ENCODE results near the gene ATP1B4.

Gene ATP1B4

DNA sequence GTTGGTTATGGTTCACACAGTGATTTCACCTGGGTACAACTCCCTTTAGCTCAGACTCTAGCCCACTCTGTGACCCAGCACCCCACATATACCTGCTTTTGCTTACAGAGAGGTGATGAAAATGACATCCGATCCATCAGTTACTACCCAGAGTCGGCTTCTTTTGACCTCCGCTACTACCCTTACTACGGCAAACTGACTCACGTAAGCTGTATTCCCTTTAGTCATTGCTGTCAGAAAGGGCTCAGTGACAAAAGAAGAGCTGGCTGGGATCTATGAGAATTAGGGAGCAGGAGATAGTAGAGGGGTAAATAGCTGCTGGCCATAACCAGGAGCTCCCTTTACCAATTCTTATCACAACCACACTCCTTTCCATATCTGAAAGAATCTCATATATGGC is 16.7 kb downstream of the ATP1B4 start:
- TF ChIP-seq, protein P1, sequence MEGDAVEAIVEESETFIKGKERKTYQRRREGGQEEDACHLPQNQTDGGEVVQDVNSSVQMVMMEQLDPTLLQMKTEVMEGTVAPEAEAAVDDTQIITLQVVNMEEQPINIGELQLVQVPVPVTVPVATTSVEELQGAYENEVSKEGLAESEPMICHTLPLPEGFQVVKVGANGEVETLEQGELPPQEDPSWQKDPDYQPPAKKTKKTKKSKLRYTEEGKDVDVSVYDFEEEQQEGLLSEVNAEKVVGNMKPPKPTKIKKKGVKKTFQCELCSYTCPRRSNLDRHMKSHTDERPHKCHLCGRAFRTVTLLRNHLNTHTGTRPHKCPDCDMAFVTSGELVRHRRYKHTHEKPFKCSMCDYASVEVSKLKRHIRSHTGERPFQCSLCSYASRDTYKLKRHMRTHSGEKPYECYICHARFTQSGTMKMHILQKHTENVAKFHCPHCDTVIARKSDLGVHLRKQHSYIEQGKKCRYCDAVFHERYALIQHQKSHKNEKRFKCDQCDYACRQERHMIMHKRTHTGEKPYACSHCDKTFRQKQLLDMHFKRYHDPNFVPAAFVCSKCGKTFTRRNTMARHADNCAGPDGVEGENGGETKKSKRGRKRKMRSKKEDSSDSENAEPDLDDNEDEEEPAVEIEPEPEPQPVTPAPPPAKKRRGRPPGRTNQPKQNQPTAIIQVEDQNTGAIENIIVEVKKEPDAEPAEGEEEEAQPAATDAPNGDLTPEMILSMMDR (IDR thresholded peaks at IDR 0.05; ENCODE audit: low read length): no peak
- no peak for TF ChIP-seq EZH2 (IDR thresholded peaks at IDR 0.05; ENCODE audit: borderline replicate concordance, low read length)
- Histone ChIP-seq H3K27ac (ENCODE audit: low read depth, low read length, poor library complexity, severe bottlenecking) (no peak overlapping the region), H3K36me3 (ENCODE audit: insufficient read depth, low read length) (no peaks in the 10 kb centered on the region), H3K4me3 (ENCODE audit: low read depth, low read length, poor library complexity, severe bottlenecking) (no peak overlapping the region), H3F3A (ENCODE audit: insufficient read depth, low read length) (no peaks in the 10 kb centered on the region), H3K9me2 (ENCODE audit: low read depth, low read length) (no peaks in the 10 kb centered on the region), H3K9ac (ENCODE audit: low read length) (no peak overlapping the region), H4K20me1 (ENCODE audit: insufficient read depth, low read length) (no peaks in the 10 kb centered on the region), H3K9me3 (ENCODE audit: low read length) (no peaks in the 10 kb centered on the region), H3K27me3 (ENCODE audit: insufficient read depth, low read length) (no peaks in the 10 kb centered on the region), H3K79me2 (ENCODE audit: insufficient read depth, low read length) (no peaks in the 10 kb centered on the region), H3K4me2 (ENCODE audit: low read length) (no peak overlapping the region), H3K4me1 (ENCODE audit: insufficient read depth, low read length, severe bottlenecking) (no peaks in the 10 kb centered on the region), H2AFZ (ENCODE audit: low read length) (no peak overlapping the region)

DNA sequence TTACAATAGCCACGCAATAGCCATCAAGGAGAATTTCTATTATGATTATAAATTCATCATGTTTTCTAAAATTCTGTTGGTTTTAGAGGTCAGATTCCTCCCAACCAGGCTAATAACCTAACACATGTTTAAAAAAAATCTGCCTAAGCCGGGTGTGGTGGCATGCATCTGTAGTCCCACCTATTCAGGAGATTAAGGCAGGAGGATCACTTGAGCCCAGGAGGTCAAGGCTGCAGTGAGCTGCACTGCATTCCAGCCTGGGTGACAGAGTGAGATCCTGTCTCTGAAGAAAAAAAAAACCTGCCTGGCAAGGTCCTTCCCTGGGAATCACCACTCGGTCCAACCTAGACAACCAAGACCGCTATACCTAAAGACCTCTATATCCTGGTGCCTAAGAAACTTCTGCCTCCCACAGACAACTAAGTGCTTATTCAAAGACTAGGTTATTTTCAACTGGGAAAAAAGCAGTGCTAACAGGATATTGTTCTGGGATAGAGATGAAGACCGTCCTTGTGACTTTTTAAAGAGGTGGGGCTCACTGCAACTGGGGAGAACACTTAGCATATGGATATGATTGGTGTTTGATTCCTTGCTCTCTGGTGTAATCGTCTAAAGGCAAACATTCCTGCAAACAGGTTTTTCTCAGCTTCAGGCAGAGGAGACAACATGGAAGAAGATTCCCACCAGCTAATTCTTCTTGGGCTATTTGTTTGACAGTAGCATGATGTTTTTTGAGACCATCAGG is 18.2 kb downstream of the ATP1B4 start:
- Histone ChIP-seq H3F3A (ENCODE audit: insufficient read depth, low read length) (no peaks in the 10 kb centered on the region), H3K9ac (ENCODE audit: low read length) (no peak overlapping the region), H4K20me1 (ENCODE audit: insufficient read depth, low read length) (no peaks in the 10 kb centered on the region), H3K4me3 (ENCODE audit: low read depth, low read length, poor library complexity, severe bottlenecking) (no peak overlapping the region), H3K36me3 (ENCODE audit: insufficient read depth, low read length) (no peaks in the 10 kb centered on the region), H3K9me3 (ENCODE audit: low read length) (no peaks in the 10 kb centered on the region), H3K4me1 (ENCODE audit: insufficient read depth, low read length, severe bottlenecking) (no peaks in the 10 kb centered on the region), H3K9me2 (ENCODE audit: low read depth, low read length) (no peaks in the 10 kb centered on the region), H3K79me2 (ENCODE audit: insufficient read depth, low read length) (no peaks in the 10 kb centered on the region), H3K4me2 (ENCODE audit: low read length) (no peak overlapping the region), H3K27me3 (ENCODE audit: insufficient read depth, low read length) (no peaks in the 10 kb centered on the region), H3K27ac (ENCODE audit: low read depth, low read length, poor library complexity, severe bottlenecking) (no peak overlapping the region), H2AFZ (ENCODE audit: low read length) (no peak overlapping the region)
- TF ChIP-seq, protein P1 (IDR thresholded peaks at IDR 0.05; ENCODE audit: low read length): no peak
- no peak for TF ChIP-seq EZH2 (IDR thresholded peaks at IDR 0.05; ENCODE audit: borderline replicate concordance, low read length)

DNA sequence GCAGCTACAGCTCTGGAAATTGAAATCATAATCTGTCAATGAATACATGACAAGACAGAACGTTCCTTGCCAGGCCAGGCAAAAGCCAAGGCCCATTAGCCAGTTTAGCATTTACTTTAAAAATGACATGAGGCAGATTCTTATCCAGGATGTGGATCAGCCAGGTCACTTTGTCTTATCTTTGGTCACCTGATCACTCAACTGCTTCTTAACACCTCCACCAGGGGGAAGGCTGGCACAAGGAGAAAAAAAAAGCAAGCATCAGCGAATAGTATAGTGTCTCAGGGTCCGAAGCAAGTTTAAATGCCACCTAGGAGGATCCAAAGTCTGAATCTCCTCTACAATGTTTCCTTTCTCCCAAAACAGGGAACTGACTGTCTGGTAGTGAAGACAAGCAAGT is 18.8 kb downstream of the ATP1B4 start:
- H3K9me2 ChIP-seq (ENCODE audit: low read depth, low read length): no peaks in the 10 kb centered on the region
- H3K27ac ChIP-seq (ENCODE audit: low read depth, low read length, poor library complexity, severe bottlenecking): no peak overlapping the region
- no peak overlapping the region for H3K9ac ChIP-seq (ENCODE audit: low read length)
- H3K4me2 ChIP-seq (ENCODE audit: low read length): no peak overlapping the region
- H4K20me1 ChIP-seq (ENCODE audit: insufficient read depth, low read length): no peaks in the 10 kb centered on the region
- no peak overlapping the region for H2AFZ ChIP-seq (ENCODE audit: low read length)
- no peak overlapping the region for H3K4me3 ChIP-seq (ENCODE audit: low read depth, low read length, poor library complexity, severe bottlenecking)
- no peaks in the 10 kb centered on the region for H3K36me3 ChIP-seq (ENCODE audit: insufficient read depth, low read length)
- no peaks in the 10 kb centered on the region for H3K79me2 ChIP-seq (ENCODE audit: insufficient read depth, low read length)
- TF ChIP-seq EZH2 (IDR thresholded peaks at IDR 0.05; ENCODE audit: borderline replicate concordance, low read length): no peak
- TF ChIP-seq, protein P1 (IDR thresholded peaks at IDR 0.05; ENCODE audit: low read length): peak; percentile 54
- H3F3A ChIP-seq (ENCODE audit: insufficient read depth, low read length): no peaks in the 10 kb centered on the region
- H3K4me1 ChIP-seq (ENCODE audit: insufficient read depth, low read length, severe bottlenecking): no peaks in the 10 kb centered on the region
- no peaks in the 10 kb centered on the region for H3K27me3 ChIP-seq (ENCODE audit: insufficient read depth, low read length)
- H3K9me3 ChIP-seq (ENCODE audit: low read length): no peaks in the 10 kb centered on the region
